ENCODE results near the gene BTBD8. TPM values are rescaled to one million over a fixed set of nuclear protein-coding genes. Genes with fewer than 3 reads are reported as not detected.

BTBD8 gene
- total RNA-seq, 1 experiment from 2014 or later: 1.8 TPM

GRCh38 chr1:92191726-92192125 lies 111.6 kb downstream of the BTBD8 start:
- no peak for DNase-seq (ENCODE audit: unreplicated experiment)
- Mint-ChIP-seq H3K4me1 (ENCODE audit: insufficient read depth, unreplicated experiment) (no peaks in the 10 kb centered on the region), H3K36me3 (ENCODE audit: insufficient read depth, unreplicated experiment) (no peaks in the 10 kb centered on the region), H3K9me3 (ENCODE audit: unreplicated experiment) (no peaks in the 10 kb centered on the region), H3K27ac (ENCODE audit: low read depth, unreplicated experiment) (no peak overlapping the region), H3K4me3 (ENCODE audit: unreplicated experiment) (no peak overlapping the region), H3K27me3 (ENCODE audit: insufficient read depth, unreplicated experiment) (no peaks in the 10 kb centered on the region)
- TF ChIP-seq CTCF (IDR thresholded peaks at IDR 0.05; ENCODE audit: unreplicated experiment): no peak
- BruUV-seq (replicated peaks): no TSS peak
- ChIA-PET CTCF (no interaction called here), POLR2A (no interaction called here)
- intact Hi-C loops (cut with micrococcal nuclease): no loop called here

- no peaks in the 10 kb centered on the region for H3K9me3 Mint-ChIP-seq (ENCODE audit: unreplicated experiment)
- CTCF ChIA-PET: no interaction called here
- no peak overlapping the region for H3K27ac Mint-ChIP-seq (ENCODE audit: low read depth, unreplicated experiment)
- H3K4me1 Mint-ChIP-seq (ENCODE audit: insufficient read depth, unreplicated experiment): no peaks in the 10 kb centered on the region
- BruUV-seq (replicated peaks): no TSS peak
- intact Hi-C loops (cut with micrococcal nuclease): no loop called here
- DNase-seq (ENCODE audit: unreplicated experiment): no peak
- no peak for TF ChIP-seq CTCF (IDR thresholded peaks at IDR 0.05; ENCODE audit: unreplicated experiment)
- POLR2A ChIA-PET: no interaction called here
- no peaks in the 10 kb centered on the region for H3K36me3 Mint-ChIP-seq (ENCODE audit: insufficient read depth, unreplicated experiment)
- no peaks in the 10 kb centered on the region for H3K27me3 Mint-ChIP-seq (ENCODE audit: insufficient read depth, unreplicated experiment)
- no peak overlapping the region for H3K4me3 Mint-ChIP-seq (ENCODE audit: unreplicated experiment)
These were observed 112.1 kb downstream of the BTBD8 start for GRCh38 chr1:92192246-92192645.

- no peak overlapping the region for H3K27ac Mint-ChIP-seq (ENCODE audit: low read depth, unreplicated experiment)
- ChIA-PET CTCF (interaction anchor here (0.6 kb wide), 1 partner anchor 200 kb away, joined by 3 read pairs; no protein-coding TSS in a partner anchor), POLR2A (no interaction called here)
- BruUV-seq (replicated peaks): no TSS peak
- TF ChIP-seq CTCF (IDR thresholded peaks at IDR 0.05; ENCODE audit: unreplicated experiment): no peak
- no peaks in the 10 kb centered on the region for H3K27me3 Mint-ChIP-seq (ENCODE audit: insufficient read depth, unreplicated experiment)
- no peak for DNase-seq (ENCODE audit: unreplicated experiment)
- intact Hi-C loops (cut with micrococcal nuclease): no loop called here
- H3K9me3 Mint-ChIP-seq (ENCODE audit: unreplicated experiment): no peaks in the 10 kb centered on the region
- no peak overlapping the region for H3K4me3 Mint-ChIP-seq (ENCODE audit: unreplicated experiment)
- H3K4me1 Mint-ChIP-seq (ENCODE audit: insufficient read depth, unreplicated experiment): no peaks in the 10 kb centered on the region
- no peaks in the 10 kb centered on the region for H3K36me3 Mint-ChIP-seq (ENCODE audit: insufficient read depth, unreplicated experiment)
These were observed 114.4 kb downstream of the BTBD8 start for GRCh38 chr1:92194511-92194910.

DNA sequence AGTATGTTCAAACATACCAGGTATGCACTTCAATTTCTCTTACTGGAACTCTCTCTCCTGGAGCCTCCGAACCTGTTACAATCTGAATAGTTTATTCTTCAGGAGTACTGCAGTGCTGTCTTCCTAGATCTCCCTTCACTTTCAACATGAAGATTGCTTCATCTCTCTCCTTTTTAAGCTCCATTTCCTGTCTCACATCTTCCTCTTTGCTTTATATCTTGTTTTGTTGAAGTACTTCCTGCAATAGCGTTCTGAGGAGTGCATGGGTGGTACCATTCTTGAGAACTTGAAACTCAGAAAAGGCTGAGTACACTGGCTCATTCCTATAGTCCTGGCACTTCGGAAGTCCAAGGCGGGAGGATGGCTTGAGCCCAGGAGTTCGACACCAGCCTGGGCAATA lies 121.8 kb downstream of the BTBD8 start:
- H3K4me1 Mint-ChIP-seq (ENCODE audit: insufficient read depth, unreplicated experiment): no peaks in the 10 kb centered on the region
- no peak overlapping the region for H3K4me3 Mint-ChIP-seq (ENCODE audit: unreplicated experiment)
- no peaks in the 10 kb centered on the region for H3K27me3 Mint-ChIP-seq (ENCODE audit: insufficient read depth, unreplicated experiment)
- H3K27ac Mint-ChIP-seq (ENCODE audit: low read depth, unreplicated experiment): no peak overlapping the region
- intact Hi-C loops (cut with micrococcal nuclease): no loop called here
- H3K36me3 Mint-ChIP-seq (ENCODE audit: insufficient read depth, unreplicated experiment): no peaks in the 10 kb centered on the region
- CTCF ChIA-PET: interaction anchor here (1.1 kb wide), 1 partner anchor 121 kb away, joined by 3 read pairs; no protein-coding TSS in a partner anchor
- DNase-seq (ENCODE audit: unreplicated experiment): no peak
- POLR2A ChIA-PET: no interaction called here
- TF ChIP-seq CTCF (IDR thresholded peaks at IDR 0.05; ENCODE audit: unreplicated experiment): no peak
- H3K9me3 Mint-ChIP-seq (ENCODE audit: unreplicated experiment): peaks cover 8% of the 10 kb centered on the region
- no TSS peak for BruUV-seq (replicated peaks)

All from MCF 10A (cell line).